ENCODE results near the gene GPR61.
A peak's percentile ranks its signal among the peaks of the same experiment; 100 is the strongest.

Gene GPR61

DNA sequence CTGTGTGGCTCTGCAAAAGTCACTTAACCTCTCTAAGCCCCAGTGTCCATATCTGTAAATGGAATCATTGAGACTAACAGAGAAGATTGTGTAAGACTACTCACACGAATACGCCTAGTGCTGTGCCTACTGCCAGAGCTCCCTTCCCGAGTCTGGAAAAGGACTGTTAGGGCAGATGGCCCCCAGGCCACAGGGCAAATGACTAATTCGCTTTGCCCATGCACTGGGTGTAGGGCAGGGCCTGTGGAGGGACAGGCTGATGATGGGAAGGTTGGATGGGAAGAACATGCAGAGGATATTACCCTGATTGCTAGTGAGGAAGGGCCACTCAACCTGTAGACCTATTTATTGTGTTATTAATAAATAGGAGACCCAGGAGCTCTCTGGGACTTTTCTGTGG is 4.2 kb upstream of the GPR61 start:
- Histone ChIP-seq H3K27ac (ENCODE audit: low read depth, low read length) (no peak overlapping the region), H3K27me3 (ENCODE audit: control insufficient read depth in 5 of 5, insufficient read depth in 4 of 5, low read length in 5 of 5) (peaks cover 0 to 3% (median 0%) of the 10 kb centered on the region in 5 donors), H3K9ac (ENCODE audit: low read length in 5 of 5) (no peak overlapping the region), H3K4me1 (ENCODE audit: control insufficient read depth in 5 of 5, insufficient read depth in 5 of 5, low read length in 5 of 5) (peaks cover 1 to 12% (median 11%) of the 10 kb centered on the region in 5 donors), H3K36me3 (ENCODE audit: control insufficient read depth in 5 of 5, insufficient read depth in 5 of 5, low read length in 5 of 5) (no peaks in the 10 kb centered on the region), H3K4me3 (ENCODE audit: low read depth in 1 of 5, low read length in 5 of 5) (no peak overlapping the region), H3K9me3 (ENCODE audit: control insufficient read depth in 5 of 5, low read length in 5 of 5) (no peaks in the 10 kb centered on the region)

DNA sequence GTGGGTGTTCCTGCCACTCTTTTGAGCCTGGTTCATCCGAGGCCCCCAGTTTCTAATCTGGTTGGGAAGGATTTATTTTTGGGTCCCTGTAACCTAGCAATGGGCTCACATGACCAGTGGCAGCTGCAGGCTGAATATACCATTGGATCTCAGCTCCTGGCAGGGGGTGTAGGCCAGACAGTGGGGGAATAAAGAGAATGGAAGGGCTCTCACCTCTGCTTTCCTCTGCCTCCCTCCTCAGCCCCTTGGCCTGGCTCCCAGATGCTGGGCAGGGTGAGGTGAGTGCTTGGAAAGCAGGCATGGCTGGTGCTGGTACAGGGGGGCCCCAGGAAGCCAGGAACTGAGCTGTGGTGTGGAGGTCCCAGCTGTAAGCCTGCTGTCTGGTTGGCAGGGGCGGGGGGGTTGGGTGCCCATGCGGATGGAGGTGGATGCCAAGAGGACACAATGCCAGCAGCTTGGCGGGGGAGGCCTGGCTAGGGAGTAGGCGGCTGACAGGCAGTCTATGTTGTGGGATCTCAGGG is 3.6 kb upstream of the GPR61 start:
- Histone ChIP-seq H3K9me3 (ENCODE audit: control insufficient read depth in 5 of 5, low read length in 5 of 5) (no peaks in the 10 kb centered on the region), H3K4me1 (ENCODE audit: control insufficient read depth in 5 of 5, insufficient read depth in 5 of 5, low read length in 5 of 5) (peaks cover 1 to 12% (median 11%) of the 10 kb centered on the region in 5 donors), H3K4me3 (ENCODE audit: low read depth in 1 of 5, low read length in 5 of 5) (no peak overlapping the region), H3K27ac (ENCODE audit: low read depth, low read length) (no peak overlapping the region), H3K9ac (ENCODE audit: low read length in 5 of 5) (no peak overlapping the region), H3K36me3 (ENCODE audit: control insufficient read depth in 5 of 5, insufficient read depth in 5 of 5, low read length in 5 of 5) (no peaks in the 10 kb centered on the region), H3K27me3 (ENCODE audit: control insufficient read depth in 5 of 5, insufficient read depth in 4 of 5, low read length in 5 of 5) (peaks cover 0 to 3% (median 0%) of the 10 kb centered on the region in 5 donors)

DNA sequence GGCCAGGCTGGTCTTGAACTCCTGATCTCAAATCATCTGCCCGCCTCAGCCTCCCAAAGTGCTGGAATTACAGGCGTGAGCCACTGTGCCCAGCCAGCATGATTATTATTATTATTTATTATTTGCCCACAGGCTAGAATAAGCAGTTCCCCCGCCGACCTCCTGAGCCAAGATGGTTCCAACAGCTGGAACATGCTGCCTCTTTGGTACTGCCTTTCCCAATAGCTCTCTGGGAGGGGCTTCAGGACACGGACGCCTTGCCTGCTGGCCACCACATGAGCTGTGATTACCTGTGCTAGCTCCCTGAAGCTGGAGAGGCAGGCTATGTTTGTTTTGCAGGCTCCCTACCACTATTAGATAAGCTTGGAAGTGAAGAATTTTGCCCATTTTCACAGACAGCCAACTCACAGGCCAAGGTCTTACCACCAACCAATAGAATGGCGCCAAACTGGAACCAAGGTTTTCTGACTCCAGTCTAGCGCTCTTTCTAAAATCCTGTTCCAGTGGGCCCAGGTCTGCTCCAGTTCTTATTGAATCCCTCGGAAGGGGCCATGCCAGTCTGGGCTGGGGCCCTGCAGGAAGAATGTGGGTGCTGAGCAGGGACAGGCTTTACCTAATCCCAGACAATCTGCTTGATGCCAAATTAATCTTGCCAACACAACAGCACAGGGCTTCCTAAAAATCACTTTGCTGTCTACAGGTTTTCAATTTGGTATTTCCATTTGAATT is 2.1 kb upstream of the GPR61 start:
- H3K27ac ChIP-seq (ENCODE audit: low read depth, low read length), result no peak overlapping the region
- H3K36me3 ChIP-seq (ENCODE audit: control insufficient read depth in 5 of 5, insufficient read depth in 5 of 5, low read length in 5 of 5), result no peaks in the 10 kb centered on the region
- H3K27me3 ChIP-seq (ENCODE audit: control insufficient read depth in 5 of 5, insufficient read depth in 4 of 5, low read length in 5 of 5), result peaks cover 0 to 3% (median 0%) of the 10 kb centered on the region in 5 donors
- H3K4me3 ChIP-seq (ENCODE audit: low read depth in 1 of 5, low read length in 5 of 5), result no peak overlapping the region
- H3K9me3 ChIP-seq (ENCODE audit: control insufficient read depth in 5 of 5, low read length in 5 of 5), result no peaks in the 10 kb centered on the region
- peaks cover 0 to 7% (median 3%) of the 10 kb centered on the region in 5 donors for H3K4me1 ChIP-seq (ENCODE audit: control insufficient read depth in 5 of 5, insufficient read depth in 5 of 5, low read length in 5 of 5)
- no peak overlapping the region for H3K9ac ChIP-seq (ENCODE audit: low read length in 5 of 5)

DNA sequence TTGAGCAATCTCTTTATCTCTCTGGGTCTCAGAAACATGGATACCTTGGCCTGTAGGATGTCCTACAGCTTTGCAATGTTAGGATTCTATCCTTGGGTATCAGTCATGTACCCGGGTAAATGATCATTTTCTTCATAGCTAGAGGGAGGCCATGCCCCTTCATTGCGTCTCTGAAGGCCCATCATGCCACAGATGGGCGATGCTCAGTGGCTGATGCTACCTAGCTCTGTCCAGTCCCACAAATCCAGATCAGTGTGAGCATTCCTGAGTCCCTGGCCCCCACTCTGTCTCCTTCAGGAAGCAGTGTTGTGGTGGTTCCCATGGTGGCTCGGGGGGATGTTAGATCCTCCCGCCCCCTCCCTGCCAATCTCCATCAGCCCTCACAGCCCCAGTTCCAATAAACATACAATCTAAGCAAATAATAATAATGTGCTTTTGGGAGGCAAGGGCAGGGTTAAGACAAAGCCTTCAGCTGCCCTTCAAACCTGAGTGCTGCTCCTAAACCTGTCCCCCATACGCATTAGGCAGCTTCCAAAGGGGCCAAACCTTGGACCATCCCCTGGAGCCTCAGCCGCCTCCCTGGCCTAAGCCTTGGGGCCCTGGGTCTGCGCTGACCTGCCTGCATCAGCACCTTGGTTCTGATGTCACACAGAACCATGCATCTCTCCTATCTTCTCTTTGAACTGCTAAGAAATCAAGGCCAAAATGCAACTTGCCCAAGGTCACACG is 681 bp upstream of the GPR61 start:
- Histone ChIP-seq H3K36me3 (ENCODE audit: control insufficient read depth in 5 of 5, insufficient read depth in 5 of 5, low read length in 5 of 5) (no peaks in the 10 kb centered on the region), H3K9ac (ENCODE audit: low read length in 5 of 5) (no peak overlapping the region), H3K4me1 (ENCODE audit: control insufficient read depth in 5 of 5, insufficient read depth in 5 of 5, low read length in 5 of 5) (peaks cover 0 to 4% (median 0%) of the 10 kb centered on the region in 5 donors), H3K9me3 (ENCODE audit: control insufficient read depth in 5 of 5, low read length in 5 of 5) (no peaks in the 10 kb centered on the region), H3K27me3 (ENCODE audit: control insufficient read depth in 5 of 5, insufficient read depth in 4 of 5, low read length in 5 of 5) (peaks cover 0 to 5% (median 0%) of the 10 kb centered on the region in 5 donors), H3K27ac (ENCODE audit: low read depth, low read length) (no peak overlapping the region), H3K4me3 (ENCODE audit: low read depth in 1 of 5, low read length in 5 of 5) (no peak overlapping the region)

DNA sequence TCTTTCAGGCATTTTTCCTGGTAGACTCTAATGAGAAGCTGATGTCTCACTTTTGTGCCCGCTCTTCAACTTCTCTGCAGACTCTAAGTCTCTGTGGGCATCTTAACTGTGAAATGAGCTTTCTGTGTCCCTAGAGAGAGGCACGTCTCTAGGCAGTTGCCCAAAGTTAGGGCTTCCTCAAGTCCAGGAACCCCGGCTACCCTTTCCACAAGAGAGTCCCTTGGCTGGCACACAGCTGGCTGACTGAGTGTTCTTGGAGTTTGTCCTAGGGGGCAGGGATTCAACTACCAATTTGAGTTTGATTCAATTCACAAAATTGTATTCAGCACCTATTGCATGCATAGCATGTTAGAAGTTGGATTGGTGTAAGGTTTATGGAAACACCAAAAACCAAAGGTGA is 1.4 kb downstream of the GPR61 start:
- Histone ChIP-seq H3K4me1 (ENCODE audit: control insufficient read depth in 5 of 5, insufficient read depth in 5 of 5, low read length in 5 of 5) (peaks cover 0 to 4% (median 0%) of the 10 kb centered on the region in 5 donors), H3K9me3 (ENCODE audit: control insufficient read depth in 5 of 5, low read length in 5 of 5) (no peaks in the 10 kb centered on the region), H3K4me3 (ENCODE audit: low read depth in 1 of 5, low read length in 5 of 5) (no peak overlapping the region), H3K9ac (ENCODE audit: low read length in 5 of 5) (no peak overlapping the region), H3K27ac (ENCODE audit: low read depth, low read length) (no peak overlapping the region), H3K36me3 (ENCODE audit: control insufficient read depth in 5 of 5, insufficient read depth in 5 of 5, low read length in 5 of 5) (no peaks in the 10 kb centered on the region), H3K27me3 (ENCODE audit: control insufficient read depth in 5 of 5, insufficient read depth in 4 of 5, low read length in 5 of 5) (peaks cover 0 to 5% (median 0%) of the 10 kb centered on the region in 5 donors)

DNA sequence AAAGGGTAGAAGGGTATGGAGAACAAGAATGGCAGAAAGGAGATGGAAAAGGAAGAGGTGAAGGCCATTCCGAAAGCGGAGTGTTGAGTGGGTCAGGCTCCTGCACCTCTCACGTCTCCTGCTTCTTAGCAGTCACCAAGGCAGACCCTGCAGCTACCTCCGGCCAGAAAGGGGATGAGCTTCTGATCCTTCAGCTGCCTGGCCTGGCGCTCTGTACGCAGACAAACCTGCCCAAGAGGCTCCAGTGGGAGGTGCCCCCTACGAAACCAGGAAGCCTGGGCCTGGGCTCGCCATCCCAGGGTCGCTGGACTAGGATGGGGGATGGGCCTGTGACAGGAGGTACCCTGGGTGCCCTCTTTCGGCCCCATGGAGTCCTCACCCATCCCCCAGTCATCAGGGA is 3.0 kb downstream of the GPR61 start:
- peak overlapping the region in 1 of 5 donors; percentile 13 for H3K9ac ChIP-seq (ENCODE audit: low read length in 5 of 5)
- no peak overlapping the region for H3K27ac ChIP-seq (ENCODE audit: low read depth, low read length)
- peaks cover 2 to 17% (median 13%) of the 10 kb centered on the region in 5 donors for H3K4me1 ChIP-seq (ENCODE audit: control insufficient read depth in 5 of 5, insufficient read depth in 5 of 5, low read length in 5 of 5)
- peaks cover 0 to 5% (median 0%) of the 10 kb centered on the region in 5 donors for H3K27me3 ChIP-seq (ENCODE audit: control insufficient read depth in 5 of 5, insufficient read depth in 4 of 5, low read length in 5 of 5)
- H3K36me3 ChIP-seq (ENCODE audit: control insufficient read depth in 5 of 5, insufficient read depth in 5 of 5, low read length in 5 of 5), result no peaks in the 10 kb centered on the region
- H3K4me3 ChIP-seq (ENCODE audit: low read depth in 1 of 5, low read length in 5 of 5), result no peak overlapping the region
- no peaks in the 10 kb centered on the region for H3K9me3 ChIP-seq (ENCODE audit: control insufficient read depth in 5 of 5, low read length in 5 of 5)

DNA sequence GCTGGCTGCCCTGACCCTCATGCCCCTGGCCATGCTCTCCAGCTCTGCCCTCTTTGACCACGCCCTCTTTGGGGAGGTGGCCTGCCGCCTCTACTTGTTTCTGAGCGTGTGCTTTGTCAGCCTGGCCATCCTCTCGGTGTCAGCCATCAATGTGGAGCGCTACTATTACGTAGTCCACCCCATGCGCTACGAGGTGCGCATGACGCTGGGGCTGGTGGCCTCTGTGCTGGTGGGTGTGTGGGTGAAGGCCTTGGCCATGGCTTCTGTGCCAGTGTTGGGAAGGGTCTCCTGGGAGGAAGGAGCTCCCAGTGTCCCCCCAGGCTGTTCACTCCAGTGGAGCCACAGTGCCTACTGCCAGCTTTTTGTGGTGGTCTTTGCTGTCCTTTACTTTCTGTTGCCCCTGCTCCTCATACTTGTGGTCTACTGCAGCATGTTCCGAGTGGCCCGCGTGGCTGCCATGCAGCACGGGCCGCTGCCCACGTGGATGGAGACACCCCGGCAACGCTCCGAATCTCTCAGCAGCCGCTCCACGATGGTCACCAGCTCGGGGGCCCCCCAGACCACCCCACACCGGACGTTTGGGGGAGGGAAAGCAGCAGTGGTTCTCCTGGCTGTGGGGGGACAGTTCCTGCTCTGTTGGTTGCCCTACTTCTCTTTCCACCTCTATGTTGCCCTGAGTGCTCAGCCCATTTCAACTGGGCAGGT is 3.8 kb downstream of the GPR61 start:
- Histone ChIP-seq H3K9ac (ENCODE audit: low read length in 5 of 5) (peak overlapping the region in 1 of 5 donors; percentile 8), H3K4me3 (ENCODE audit: low read depth in 1 of 5, low read length in 5 of 5) (no peak overlapping the region), H3K27ac (ENCODE audit: low read depth, low read length) (no peak overlapping the region), H3K9me3 (ENCODE audit: control insufficient read depth in 5 of 5, low read length in 5 of 5) (no peaks in the 10 kb centered on the region), H3K36me3 (ENCODE audit: control insufficient read depth in 5 of 5, insufficient read depth in 5 of 5, low read length in 5 of 5) (no peaks in the 10 kb centered on the region), H3K4me1 (ENCODE audit: control insufficient read depth in 5 of 5, insufficient read depth in 5 of 5, low read length in 5 of 5) (peaks cover 2 to 21% (median 16%) of the 10 kb centered on the region in 5 donors), H3K27me3 (ENCODE audit: control insufficient read depth in 5 of 5, insufficient read depth in 4 of 5, low read length in 5 of 5) (peaks cover 0 to 5% (median 0%) of the 10 kb centered on the region in 5 donors)

DNA sequence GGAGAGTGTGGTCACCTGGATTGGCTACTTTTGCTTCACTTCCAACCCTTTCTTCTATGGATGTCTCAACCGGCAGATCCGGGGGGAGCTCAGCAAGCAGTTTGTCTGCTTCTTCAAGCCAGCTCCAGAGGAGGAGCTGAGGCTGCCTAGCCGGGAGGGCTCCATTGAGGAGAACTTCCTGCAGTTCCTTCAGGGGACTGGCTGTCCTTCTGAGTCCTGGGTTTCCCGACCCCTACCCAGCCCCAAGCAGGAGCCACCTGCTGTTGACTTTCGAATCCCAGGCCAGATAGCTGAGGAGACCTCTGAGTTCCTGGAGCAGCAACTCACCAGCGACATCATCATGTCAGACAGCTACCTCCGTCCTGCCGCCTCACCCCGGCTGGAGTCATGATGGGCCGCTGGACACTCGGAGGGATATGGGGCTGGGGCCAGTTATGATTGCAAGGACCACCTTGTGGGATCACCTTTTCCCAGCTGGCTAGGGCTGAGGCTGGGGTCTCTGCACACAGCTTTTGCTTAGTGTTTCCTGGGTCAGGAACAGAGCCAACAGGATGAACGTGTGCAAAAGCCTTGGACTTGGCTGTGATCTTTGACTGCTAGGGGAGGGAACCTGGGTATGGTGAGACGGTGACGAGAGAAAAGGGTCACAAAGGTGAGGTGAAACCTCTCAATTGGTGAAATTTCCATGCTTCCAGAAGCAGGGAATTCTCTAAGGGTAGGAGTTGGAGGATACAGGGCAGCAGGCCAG is 4.5 kb downstream of the GPR61 start:
- Histone ChIP-seq H3K36me3 (ENCODE audit: control insufficient read depth in 5 of 5, insufficient read depth in 5 of 5, low read length in 5 of 5) (no peaks in the 10 kb centered on the region), H3K9ac (ENCODE audit: low read length in 5 of 5) (peak overlapping the region in 1 of 5 donors; percentile 8), H3K9me3 (ENCODE audit: control insufficient read depth in 5 of 5, low read length in 5 of 5) (no peaks in the 10 kb centered on the region), H3K4me1 (ENCODE audit: control insufficient read depth in 5 of 5, insufficient read depth in 5 of 5, low read length in 5 of 5) (peaks cover 2 to 24% (median 18%) of the 10 kb centered on the region in 5 donors), H3K4me3 (ENCODE audit: low read depth in 1 of 5, low read length in 5 of 5) (no peak overlapping the region), H3K27me3 (ENCODE audit: control insufficient read depth in 5 of 5, insufficient read depth in 4 of 5, low read length in 5 of 5) (peaks cover 0 to 5% (median 0%) of the 10 kb centered on the region in 5 donors), H3K27ac (ENCODE audit: low read depth, low read length) (no peak overlapping the region)

DNA sequence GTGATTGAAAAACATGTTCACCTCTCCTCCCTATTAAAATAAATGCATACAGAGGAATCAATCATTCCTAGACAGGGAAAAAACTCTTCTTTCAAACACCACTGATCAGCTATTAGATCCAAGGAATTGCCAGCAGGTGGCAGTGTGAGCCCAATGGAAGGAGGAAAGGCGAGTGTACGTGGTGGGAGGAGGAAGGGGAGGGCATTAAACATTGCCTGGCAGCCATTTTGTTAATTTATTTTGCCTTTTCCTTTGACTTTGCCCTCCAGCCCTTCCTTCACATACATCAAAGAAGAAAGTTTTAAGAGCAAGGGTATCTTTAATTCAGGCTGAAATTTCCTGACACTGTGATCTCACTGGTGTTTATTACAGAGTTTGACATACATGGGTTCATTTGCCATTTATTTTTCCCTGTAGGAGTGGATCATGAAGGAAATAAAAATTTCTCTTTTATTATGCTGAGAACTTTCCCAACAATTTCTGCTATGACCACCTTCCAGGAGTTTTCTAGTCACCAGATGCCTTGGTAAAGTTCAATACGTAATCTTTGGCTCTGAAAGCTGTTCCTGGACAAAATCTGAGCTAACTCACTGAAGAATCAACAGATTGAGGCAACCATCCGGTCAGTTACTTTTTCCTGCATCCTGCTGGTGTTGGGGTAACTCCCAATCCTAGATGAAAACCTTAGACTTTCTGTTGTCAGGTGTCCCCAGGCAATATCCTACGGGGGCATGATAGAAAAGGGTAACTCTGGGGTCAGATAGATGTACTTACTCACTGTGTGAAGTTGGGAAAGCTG is 6.8 kb downstream of the GPR61 start:
- no peaks in the 10 kb centered on the region for H3K9me3 ChIP-seq (ENCODE audit: control insufficient read depth in 5 of 5, low read length in 5 of 5)
- H3K4me1 ChIP-seq (ENCODE audit: control insufficient read depth in 5 of 5, insufficient read depth in 5 of 5, low read length in 5 of 5), result peaks cover 2 to 35% (median 33%) of the 10 kb centered on the region in 5 donors
- peak overlapping the region; percentile 81 for H3K27ac ChIP-seq (ENCODE audit: low read depth, low read length)
- peak overlapping the region; percentile 51 to 99 (median 97) for H3K9ac ChIP-seq (ENCODE audit: low read length in 5 of 5)
- H3K36me3 ChIP-seq (ENCODE audit: control insufficient read depth in 5 of 5, insufficient read depth in 5 of 5, low read length in 5 of 5), result no peaks in the 10 kb centered on the region
- peaks cover 0 to 3% (median 0%) of the 10 kb centered on the region in 5 donors for H3K27me3 ChIP-seq (ENCODE audit: control insufficient read depth in 5 of 5, insufficient read depth in 4 of 5, low read length in 5 of 5)
- peak overlapping the region; percentile 45 to 98 (median 97) for H3K4me3 ChIP-seq (ENCODE audit: low read depth in 1 of 5, low read length in 5 of 5)

All from subcutaneous abdominal adipose tissue (tissue), 5 donors.